Naive thymus-derived CD4-positive, alpha-beta T cell (primary cell): ENCODE measurements around the gene MTCL3.

Source experiments
- ATAC-seq: fragments of 150-1000 bp; cut with Tn5 transposase; 2 replicates; pipeline ENCODE4 v1.10.0; 2021; ENCODE audit warnings: mild to moderate bottlenecking, moderate library complexity
- CTCF ChIA-PET: fragments of 350-600 bp; sonication (Branson Sonifier 250); formaldehyde crosslinking; loops from one replicate; lab custom pipeline; 2021; ENCODE audit warnings: antibody characterized with exemption; lab: Charles Lee
- POLR2A ChIA-PET: fragments of 350-600 bp; sonication (Branson Sonifier 250); formaldehyde crosslinking; loops from one replicate; lab custom pipeline; 2021; ENCODE audit warnings: antibody characterized with exemption, inconsistent platforms; lab: Charles Lee
- DNase-seq, 9 donors: peaks; one replicate each; pipeline versions ENCODE4 v3.0.0 to v3.0.0-alpha.2; 2020 to 2022; ENCODE audit warnings: mixed read lengths in 1 of 9
- H3K27ac ChIP-seq: one replicate; pipeline ENCODE4 v1.7.0; 2013; ENCODE audit warnings: mild to moderate bottlenecking, low read depth, low read length, moderate library complexity
- H3K27me3 ChIP-seq, 2 donors: one replicate each; pipeline ENCODE4 v1.7.0; 2013; ENCODE audit warnings: low read length in 2 of 2, mild to moderate bottlenecking in 2 of 2, moderate library complexity in 2 of 2; ENCODE audit not compliant: control insufficient read depth in 2 of 2, insufficient read depth in 2 of 2
- H3K36me3 ChIP-seq, 3 experiments: 1 replicate in 2 of 3; 2 replicates in 1 of 3; pipeline ENCODE4 v1.7.0; 2013; ENCODE audit warnings: low read length in 3 of 3, mild to moderate bottlenecking in 3 of 3, moderate library complexity in 1 of 3; ENCODE audit not compliant: insufficient read depth in 3 of 3, control insufficient read depth in 2 of 3
- H3K4me1 ChIP-seq, 2 donors: one replicate each; pipeline ENCODE4 v1.7.0; 2013; ENCODE audit warnings: low read length in 2 of 2, mild to moderate bottlenecking in 2 of 2, moderate library complexity in 1 of 2; ENCODE audit not compliant: control insufficient read depth in 2 of 2, insufficient read depth in 2 of 2
- H3K4me3 ChIP-seq: 2 replicates; pipeline ENCODE4 v1.7.0; 2013; ENCODE audit warnings: mild to moderate bottlenecking, low read length
- H3K9me3 ChIP-seq, 3 experiments: 1 replicate in 2 of 3; 2 replicates in 1 of 3; pipeline ENCODE4 v1.7.0; 2013; ENCODE audit warnings: low read length in 3 of 3; ENCODE audit not compliant: control insufficient read depth in 2 of 3
- H3K27ac Mint-ChIP-seq, 9 donors: one replicate each; pipeline ENCODE4 v1.8.0; 2020 to 2022; ENCODE audit warnings: mixed read lengths in 9 of 9, mild to moderate bottlenecking in 8 of 9, moderate library complexity in 5 of 9, inconsistent platforms in 2 of 9
- H3K27me3 Mint-ChIP-seq, 5 donors: one replicate each; pipeline ENCODE4 v1.8.0; 2021 to 2022; ENCODE audit warnings: mixed read lengths in 5 of 5, mild to moderate bottlenecking in 1 of 5
- H3K36me3 Mint-ChIP-seq, 5 donors: one replicate each; pipeline ENCODE4 v1.8.0; 2020 to 2022; ENCODE audit warnings: mixed read lengths in 5 of 5, mild to moderate bottlenecking in 3 of 5, inconsistent platforms in 1 of 5
- H3K4me1 Mint-ChIP-seq, 7 donors: one replicate each; pipeline ENCODE4 v1.8.0; 2020 to 2022; ENCODE audit warnings: mixed read lengths in 7 of 7, mild to moderate bottlenecking in 3 of 7, inconsistent platforms in 1 of 7
- H3K4me3 Mint-ChIP-seq, 10 donors: one replicate each; pipeline ENCODE4 v1.8.0; 2020 to 2022; ENCODE audit warnings: mild to moderate bottlenecking in 10 of 10, mixed read lengths in 10 of 10, moderate library complexity in 6 of 10, inconsistent platforms in 2 of 10
- H3K9me3 Mint-ChIP-seq, 11 donors: one replicate each; pipeline ENCODE4 v1.8.0; 2020 to 2022; ENCODE audit warnings: mixed read lengths in 11 of 11, mild to moderate bottlenecking in 4 of 11, inconsistent platforms in 1 of 11, moderate library complexity in 1 of 11
- intact Hi-C, 2 donors: fragments of 100-400 bp; cut with micrococcal nuclease; formaldehyde crosslinking; loops; one replicate each; pipeline ENCODE4 v1.15.1; 2023

Gene MTCL3

DNA sequence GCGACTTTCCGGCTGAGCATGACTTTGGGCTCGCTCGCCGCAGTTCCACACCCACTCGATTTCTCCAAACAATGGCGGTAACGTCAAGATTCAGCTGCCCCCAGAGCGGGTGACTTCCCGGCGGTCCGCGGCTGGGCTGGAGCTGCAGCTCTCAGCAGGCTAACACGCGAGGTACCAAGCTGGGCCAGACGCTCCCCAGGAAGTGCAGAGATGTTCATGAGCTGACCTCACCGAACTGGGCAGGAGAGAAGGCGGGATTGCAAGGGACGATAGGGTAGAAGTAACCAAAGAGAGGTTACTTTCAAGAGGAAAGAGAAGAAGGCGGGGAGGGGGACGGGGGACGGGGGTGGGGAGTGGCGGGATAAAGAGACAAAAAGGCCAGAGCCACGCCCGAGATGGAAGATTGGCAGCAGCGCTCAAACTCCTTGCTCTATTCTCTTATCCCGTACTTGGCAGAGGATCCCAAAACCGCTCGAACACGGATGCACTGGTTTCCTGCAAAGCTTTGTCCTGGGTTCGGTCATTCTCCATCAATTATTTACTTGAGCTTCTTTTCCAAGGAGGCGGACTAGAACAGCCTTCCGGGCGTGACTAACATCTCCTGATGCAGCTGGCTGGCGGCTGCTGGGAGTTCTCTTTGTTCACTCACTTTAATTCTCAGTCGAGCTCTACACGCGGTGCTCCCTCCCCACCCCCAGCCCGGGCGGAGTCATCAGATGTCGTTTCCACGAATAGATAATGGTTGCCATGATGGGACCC lies at the start of gene MTCL3:
Gene MTCL3, minus strand, starts transcription at position 626 of the 759 bp plus-strand sequence.
- H3K27me3 Mint-ChIP-seq, result peaks cover 38 to 57% (median 48%) of the 10 kb centered on the region in 5 donors
- POLR2A ChIA-PET, result interaction anchor here (0.6 kb wide), 1 partner anchor 23 kb away, joined by 3 read pairs; no protein-coding TSS in a partner anchor
- Histone ChIP-seq H3K9me3 (no peaks in the 10 kb centered on the region), H3K36me3 (no peaks in the 10 kb centered on the region), H3K4me1 (peaks cover 15 to 17% of the 10 kb centered on the region in 2 donors), H3K27ac (no peak within 1 kb of the TSS), H3K4me3 (no peak within 1 kb of the TSS), H3K27me3 (peaks cover 4 to 21% of the 10 kb centered on the region in 2 donors)
- H3K4me3 Mint-ChIP-seq, result peak within 1 kb of the TSS; percentile 6 to 91 (median 52)
- H3K27ac Mint-ChIP-seq, result peak within 1 kb of the TSS in 2 of 9 donors; percentile 38 to 51
- DNase-seq, result peak in 1 of 9 donors; percentile 67
- no peak for ATAC-seq
- intact Hi-C loops, result loop anchor here (2.0 to 10.0 kb wide), 8 partner anchors 14 to 1772 kb away; partner anchors contain the start of genes HEY2 (in 2 of the 2), PTPRK (in 1 of the 2) and TRMT11 (in 1 of the 2)
- CTCF ChIA-PET, result no interaction called here
- peaks cover 23 to 40% (median 32%) of the 10 kb centered on the region in 7 donors for H3K4me1 Mint-ChIP-seq
- H3K36me3 Mint-ChIP-seq, result peaks cover 0 to 2% (median 0%) of the 10 kb centered on the region in 5 donors
- H3K9me3 Mint-ChIP-seq, result peaks cover 0 to 2% (median 0%) of the 10 kb centered on the region in 11 donors

DNA sequence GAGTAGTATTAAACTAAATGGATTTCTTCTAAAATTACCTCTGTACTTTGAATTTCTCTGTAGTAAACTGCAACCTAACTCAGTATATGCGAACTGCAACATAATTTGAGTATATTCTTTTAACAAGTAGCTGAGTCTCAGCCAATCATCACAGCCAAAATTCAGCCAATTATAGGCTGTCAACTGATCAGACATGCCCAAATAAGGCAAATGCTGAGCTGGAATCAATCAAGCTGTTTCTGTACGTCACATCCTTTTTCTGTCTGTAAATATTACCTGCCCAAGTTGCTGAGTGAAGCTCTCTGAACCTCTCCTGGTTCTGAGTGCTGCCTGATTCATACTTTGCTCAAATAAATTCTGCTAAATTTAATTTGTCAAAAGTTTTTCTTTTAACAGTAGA lies 48.3 kb upstream of the MTCL3 start:
- CTCF ChIA-PET, result no interaction called here
- H3K27me3 ChIP-seq, result no peaks in the 10 kb centered on the region
- Mint-ChIP-seq H3K27ac (no peak overlapping the region), H3K27me3 (peaks cover 0 to 6% (median 0%) of the 10 kb centered on the region in 5 donors), H3K9me3 (peaks cover 0 to 2% (median 0%) of the 10 kb centered on the region in 11 donors), H3K36me3 (no peaks in the 10 kb centered on the region), H3K4me1 (peaks cover 7 to 12% (median 8%) of the 10 kb centered on the region in 7 donors), H3K4me3 (no peak overlapping the region)
- ATAC-seq (no peak), DNase-seq (no peak)
- intact Hi-C loops, result no loop called here
- POLR2A ChIA-PET, result interaction anchor here (0.6 kb wide), 1 partner anchor 928 kb away, joined by 3 read pairs; no protein-coding TSS in a partner anchor
- H3K4me1 ChIP-seq, result no peaks in the 10 kb centered on the region
- H3K9me3 ChIP-seq, result no peaks in the 10 kb centered on the region
- H3K27ac ChIP-seq, result no peak overlapping the region
- H3K36me3 ChIP-seq, result no peaks in the 10 kb centered on the region
- H3K4me3 ChIP-seq, result no peak overlapping the region

DNA sequence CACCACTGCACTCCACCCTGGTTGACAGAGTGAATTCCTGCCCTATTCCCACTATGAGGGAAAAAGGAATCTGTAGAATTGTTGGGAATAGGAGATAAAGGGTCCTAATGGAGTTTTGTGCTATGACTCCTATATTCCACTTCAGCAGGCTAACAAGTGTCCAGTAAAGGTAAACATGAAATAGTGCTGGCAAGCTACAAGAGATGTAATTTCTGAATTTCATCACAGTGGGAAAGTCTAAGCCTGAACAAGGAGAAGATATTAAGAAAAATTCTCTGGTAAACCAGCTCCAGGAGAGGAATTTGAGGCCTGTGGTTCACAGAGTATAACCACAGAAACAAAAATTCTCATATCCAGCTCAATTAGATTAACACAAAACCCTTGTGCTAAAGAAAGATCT lies 47.5 kb upstream of the MTCL3 start:
- Mint-ChIP-seq H3K9me3 (peaks cover 0 to 2% (median 0%) of the 10 kb centered on the region in 11 donors), H3K27ac (no peak overlapping the region), H3K4me1 (peaks cover 7 to 12% (median 8%) of the 10 kb centered on the region in 7 donors), H3K36me3 (no peaks in the 10 kb centered on the region), H3K4me3 (no peak overlapping the region), H3K27me3 (peaks cover 0 to 7% (median 4%) of the 10 kb centered on the region in 5 donors)
- intact Hi-C loops, result no loop called here
- ATAC-seq (no peak), DNase-seq (no peak)
- no peaks in the 10 kb centered on the region for H3K4me1 ChIP-seq
- H3K9me3 ChIP-seq, result no peaks in the 10 kb centered on the region
- CTCF ChIA-PET, result no interaction called here
- no peaks in the 10 kb centered on the region for H3K27me3 ChIP-seq
- no peak overlapping the region for H3K4me3 ChIP-seq
- POLR2A ChIA-PET, result no interaction called here
- no peaks in the 10 kb centered on the region for H3K36me3 ChIP-seq
- no peak overlapping the region for H3K27ac ChIP-seq

DNA sequence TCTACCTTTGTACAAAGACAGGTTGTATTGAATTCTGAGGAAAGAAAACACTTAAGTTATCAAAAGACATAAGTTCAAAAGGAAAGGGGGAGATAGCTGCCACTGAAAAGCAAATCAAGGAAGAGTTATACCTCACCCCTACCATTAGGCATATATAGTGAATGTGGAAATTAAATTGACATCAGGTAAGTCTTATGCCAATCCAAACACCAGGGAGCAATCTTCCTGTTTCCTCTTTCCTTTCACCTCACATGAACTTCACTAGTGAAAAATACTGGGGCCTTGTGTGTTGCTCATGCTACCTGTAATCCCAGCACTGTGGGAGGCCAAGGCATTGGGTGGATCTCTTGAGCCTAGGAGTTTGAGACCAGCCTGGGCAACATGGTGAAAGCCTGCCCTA lies 47.0 kb upstream of the MTCL3 start:
- H3K27me3 Mint-ChIP-seq, result peaks cover 0 to 11% (median 4%) of the 10 kb centered on the region in 5 donors
- no peak for ATAC-seq
- no peak overlapping the region for H3K4me3 ChIP-seq
- ChIA-PET CTCF (no interaction called here), POLR2A (no interaction called here)
- H3K4me3 Mint-ChIP-seq, result no peak overlapping the region
- no peaks in the 10 kb centered on the region for H3K27me3 ChIP-seq
- no peak overlapping the region for H3K27ac ChIP-seq
- H3K27ac Mint-ChIP-seq, result no peak overlapping the region
- DNase-seq, result no peak
- H3K4me1 ChIP-seq, result no peaks in the 10 kb centered on the region
- H3K9me3 ChIP-seq, result no peaks in the 10 kb centered on the region
- H3K4me1 Mint-ChIP-seq, result peaks cover 4 to 6% (median 6%) of the 10 kb centered on the region in 7 donors
- H3K9me3 Mint-ChIP-seq, result peaks cover 0 to 2% (median 0%) of the 10 kb centered on the region in 11 donors
- no peaks in the 10 kb centered on the region for H3K36me3 Mint-ChIP-seq
- intact Hi-C loops, result no loop called here
- H3K36me3 ChIP-seq, result no peaks in the 10 kb centered on the region

DNA sequence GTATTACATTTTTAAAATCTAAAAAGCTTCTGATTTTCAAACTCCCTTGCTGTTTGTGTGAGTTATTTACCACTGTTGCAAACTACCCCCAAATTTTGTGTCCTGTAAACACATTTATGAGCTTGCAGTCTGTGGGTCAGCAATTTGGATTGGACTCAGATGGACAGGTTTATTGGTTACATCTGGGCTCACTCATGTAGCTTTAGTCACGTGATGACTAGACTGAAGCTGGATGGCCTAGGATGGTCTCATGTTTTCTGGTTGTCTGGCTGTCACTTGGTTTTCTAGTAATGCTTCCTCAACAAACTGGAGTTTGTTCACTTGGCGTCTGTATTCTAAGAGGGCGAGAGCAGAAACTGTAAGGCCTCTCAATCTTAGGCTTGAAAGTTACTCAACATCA lies 45.6 kb upstream of the MTCL3 start:
- ChIA-PET POLR2A (no interaction called here), CTCF (no interaction called here)
- H3K27ac ChIP-seq, result no peak overlapping the region
- intact Hi-C loops, result no loop called here
- DNase-seq, result no peak
- H3K27me3 Mint-ChIP-seq, result peaks cover 0 to 15% (median 4%) of the 10 kb centered on the region in 5 donors
- ATAC-seq, result no peak
- peaks cover 0 to 2% of the 10 kb centered on the region in 2 donors for H3K27me3 ChIP-seq
- H3K36me3 Mint-ChIP-seq, result no peaks in the 10 kb centered on the region
- no peaks in the 10 kb centered on the region for H3K4me1 ChIP-seq
- no peak overlapping the region for H3K4me3 Mint-ChIP-seq
- no peak overlapping the region for H3K4me3 ChIP-seq
- H3K9me3 ChIP-seq, result no peaks in the 10 kb centered on the region
- H3K27ac Mint-ChIP-seq, result no peak overlapping the region
- peaks cover 0 to 2% (median 0%) of the 10 kb centered on the region in 11 donors for H3K9me3 Mint-ChIP-seq
- no peaks in the 10 kb centered on the region for H3K36me3 ChIP-seq
- H3K4me1 Mint-ChIP-seq, result no peaks in the 10 kb centered on the region

DNA sequence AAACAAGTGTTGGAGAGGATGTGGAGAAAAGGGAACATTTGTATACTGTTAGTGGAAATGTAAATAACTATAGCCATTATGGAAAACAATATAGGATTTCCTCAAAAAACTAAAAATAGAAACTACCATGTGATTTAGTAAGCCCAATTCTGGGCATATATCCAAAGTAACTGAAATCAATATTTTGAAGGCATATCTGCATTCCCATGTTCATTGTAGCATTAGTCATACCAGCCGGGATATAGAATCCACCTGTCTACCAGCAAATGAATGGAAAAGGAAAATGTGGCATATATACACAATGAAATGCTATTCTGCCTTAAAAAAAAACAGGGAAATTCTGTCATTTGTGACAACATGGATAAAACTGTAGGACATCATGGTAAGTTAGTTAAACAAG lies 42.5 kb upstream of the MTCL3 start:
- H3K4me3 Mint-ChIP-seq, result no peak overlapping the region
- ChIA-PET CTCF (no interaction called here), POLR2A (no interaction called here)
- no peaks in the 10 kb centered on the region for H3K4me1 ChIP-seq
- no peaks in the 10 kb centered on the region for H3K9me3 Mint-ChIP-seq
- H3K27me3 ChIP-seq, result peaks cover 0 to 2% of the 10 kb centered on the region in 2 donors
- DNase-seq (no peak), ATAC-seq (no peak)
- no peaks in the 10 kb centered on the region for H3K36me3 Mint-ChIP-seq
- H3K27me3 Mint-ChIP-seq, result peaks cover 6 to 19% (median 10%) of the 10 kb centered on the region in 5 donors
- H3K4me1 Mint-ChIP-seq, result no peaks in the 10 kb centered on the region
- H3K4me3 ChIP-seq, result no peak overlapping the region
- no peaks in the 10 kb centered on the region for H3K36me3 ChIP-seq
- H3K27ac Mint-ChIP-seq, result no peak overlapping the region
- H3K27ac ChIP-seq, result no peak overlapping the region
- intact Hi-C loops, result no loop called here
- H3K9me3 ChIP-seq, result no peaks in the 10 kb centered on the region
